NB4 (cell line): ENCODE measurements around the gene PRKCE.

ENCODE experiments used
- POLR2A ChIP-seq: IDR thresholded peaks from 2 replicates; pipeline ENCODE4 v1.6.1; 2011; ENCODE audit warnings: mild to moderate bottlenecking; ENCODE audit not compliant: insufficient read length; ENCODE audit errors: extremely low read depth
- TF ChIP-seq, protein P1 (sequence below): IDR thresholded peaks from one replicate; pipeline ENCODE4 v1.5.1; 2012; ENCODE audit warnings: low read depth, low read length
- TF ChIP-seq, protein P2 (sequence below): IDR thresholded peaks from 2 replicates; pipeline ENCODE4 v1.6.1; 2011; ENCODE audit warnings: low read depth, low read length

DNA sequence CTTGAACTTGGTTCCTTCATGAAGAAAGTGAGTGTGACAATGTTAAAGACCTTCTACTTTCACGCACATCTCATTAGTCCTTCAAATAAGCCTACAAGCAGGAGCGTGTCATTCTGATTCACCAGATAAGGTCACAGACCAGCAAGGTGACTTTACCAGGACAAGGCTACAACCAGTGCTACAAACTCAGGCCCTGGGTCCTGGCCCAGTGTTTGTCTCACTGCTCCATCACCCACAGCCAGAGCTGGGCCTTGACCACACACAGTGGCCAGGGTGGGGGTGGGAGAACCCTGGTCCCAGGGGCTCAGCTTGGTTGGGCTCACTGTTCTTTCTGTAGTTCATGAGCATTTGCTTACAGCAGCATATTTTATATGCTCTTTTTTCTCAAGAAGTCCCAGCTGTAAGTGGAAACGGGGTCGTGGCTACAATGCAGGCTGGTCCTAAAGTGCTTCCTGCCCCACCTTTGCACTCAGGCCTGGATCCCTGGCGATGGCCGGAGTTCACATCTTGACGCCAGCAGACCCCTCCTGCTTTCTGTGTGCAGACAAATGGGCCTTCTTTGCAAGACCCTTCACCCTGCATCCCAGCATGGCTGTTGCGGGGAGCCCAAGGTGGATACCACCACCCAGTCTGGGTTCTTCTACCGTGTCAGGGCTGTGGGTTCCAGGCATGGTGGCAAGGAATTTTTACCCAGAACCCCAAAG is 492.1 kb downstream of the PRKCE start:
- TF ChIP-seq, protein P1, sequence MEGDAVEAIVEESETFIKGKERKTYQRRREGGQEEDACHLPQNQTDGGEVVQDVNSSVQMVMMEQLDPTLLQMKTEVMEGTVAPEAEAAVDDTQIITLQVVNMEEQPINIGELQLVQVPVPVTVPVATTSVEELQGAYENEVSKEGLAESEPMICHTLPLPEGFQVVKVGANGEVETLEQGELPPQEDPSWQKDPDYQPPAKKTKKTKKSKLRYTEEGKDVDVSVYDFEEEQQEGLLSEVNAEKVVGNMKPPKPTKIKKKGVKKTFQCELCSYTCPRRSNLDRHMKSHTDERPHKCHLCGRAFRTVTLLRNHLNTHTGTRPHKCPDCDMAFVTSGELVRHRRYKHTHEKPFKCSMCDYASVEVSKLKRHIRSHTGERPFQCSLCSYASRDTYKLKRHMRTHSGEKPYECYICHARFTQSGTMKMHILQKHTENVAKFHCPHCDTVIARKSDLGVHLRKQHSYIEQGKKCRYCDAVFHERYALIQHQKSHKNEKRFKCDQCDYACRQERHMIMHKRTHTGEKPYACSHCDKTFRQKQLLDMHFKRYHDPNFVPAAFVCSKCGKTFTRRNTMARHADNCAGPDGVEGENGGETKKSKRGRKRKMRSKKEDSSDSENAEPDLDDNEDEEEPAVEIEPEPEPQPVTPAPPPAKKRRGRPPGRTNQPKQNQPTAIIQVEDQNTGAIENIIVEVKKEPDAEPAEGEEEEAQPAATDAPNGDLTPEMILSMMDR, result no peak
- TF ChIP-seq, protein P2, sequence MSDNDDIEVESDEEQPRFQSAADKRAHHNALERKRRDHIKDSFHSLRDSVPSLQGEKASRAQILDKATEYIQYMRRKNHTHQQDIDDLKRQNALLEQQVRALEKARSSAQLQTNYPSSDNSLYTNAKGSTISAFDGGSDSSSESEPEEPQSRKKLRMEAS, result no peak
- TF ChIP-seq POLR2A, result no peak
